Endothelial cell of umbilical vein (primary cell): ENCODE results near the gene GORASP1. TPM values are rescaled to one million over a fixed set of nuclear protein-coding genes. Genes with fewer than 3 reads are reported as not detected.

Experiments
- BruUV-seq: library from RNA; stranded (reverse); fragments of 400-500 nt; replicated peaks from 2 replicates; lab custom pipeline; 2021; lab: Mats Ljungman, UMichigan
- CTCF ChIA-PET: fragments of 300-600, 350-600 bp; sonication (Branson Sonifier 250); formaldehyde crosslinking; loops from one replicate; lab custom pipeline; 2021; ENCODE audit warnings: antibody characterized with exemption, inconsistent platforms; lab: Charles Lee
- POLR2A ChIA-PET: fragments of 300-600, 350-600 bp; sonication (Branson Sonifier 250); formaldehyde crosslinking; loops from one replicate; lab custom pipeline; 2021; ENCODE audit warnings: antibody characterized with exemption, inconsistent platforms; lab: Charles Lee
- DNase-seq: peaks from one replicate; pipeline ENCODE4 v3.0.0-alpha.2; 2011; ENCODE audit warnings: low read depth, low spot score
- FAIRE-seq: peaks from 2 replicates; lab custom pipeline; 2011; peaks lifted over from hg19 to GRCh38; lab: Jason Lieb, UNC
- H2AFZ ChIP-seq: 2 replicates; pipeline ENCODE4 v1.6.0; 2012; ENCODE audit warnings: low read depth, low read length, control low read depth, inconsistent platforms
- H3K27ac ChIP-seq: 2 replicates; pipeline ENCODE4 v1.5.1; 2011; ENCODE audit warnings: low read depth, mild to moderate bottlenecking, control low read depth, low read length, moderate library complexity; ENCODE audit not compliant: insufficient read depth
- H3K27me3 ChIP-seq, 2 experiments: 2 replicates each; pipeline versions ENCODE4 v1.6.0 to v1.6.1; 2011; ENCODE audit warnings: low read length in 2 of 2, mixed read lengths in 1 of 2; ENCODE audit not compliant: control insufficient read depth in 2 of 2, insufficient read depth in 2 of 2
- H3K36me3 ChIP-seq, 2 experiments: 2 replicates in 1 of 2; 3 replicates in 1 of 2; pipeline ENCODE4 v1.5.1; 2011; ENCODE audit warnings: low read length in 2 of 2, mild to moderate bottlenecking in 1 of 2, moderate library complexity in 1 of 2; ENCODE audit not compliant: control insufficient read depth in 2 of 2, insufficient read depth in 2 of 2; ENCODE audit errors: extremely low read depth in 1 of 2
- H3K4me1 ChIP-seq: 3 replicates; pipeline ENCODE4 v1.5.1; 2011; ENCODE audit warnings: mild to moderate bottlenecking, low read length; ENCODE audit not compliant: control insufficient read depth, insufficient read depth; ENCODE audit errors: extremely low read depth
- H3K4me2 ChIP-seq: 2 replicates; pipeline ENCODE4 v1.6.1; 2011; ENCODE audit warnings: low read length, control low read depth, mixed read lengths; ENCODE audit not compliant: insufficient read depth
- H3K4me3 ChIP-seq, 3 experiments: fragments of 200-600 bp in 1 of 3; sonication (generic), shearing (Covaris generic) in 1 of 3; replicated peaks in 1 of 3; 2 replicates each; pipeline ENCODE4 v1.5.1; 2011 to 2016; ENCODE audit warnings: control low read depth in 3 of 3, low read length in 3 of 3, mild to moderate bottlenecking in 2 of 3, inconsistent platforms in 1 of 3, low read depth in 1 of 3, moderate library complexity in 1 of 3; ENCODE audit not compliant: insufficient read depth in 1 of 3
- H3K79me2 ChIP-seq: 2 replicates; pipeline ENCODE4 v1.6.0; 2012; ENCODE audit warnings: low read length, inconsistent platforms; ENCODE audit not compliant: control insufficient read depth, insufficient read depth
- H3K9ac ChIP-seq: replicated peaks from 2 replicates; pipeline ENCODE3; 2011; ENCODE audit warnings: low read length, control low read depth; ENCODE audit not compliant: insufficient read depth; ENCODE audit errors: extremely low read depth
- H3K9me1 ChIP-seq: replicated peaks from 3 replicates; pipeline ENCODE4 v1.6.0; 2011; ENCODE audit warnings: mild to moderate bottlenecking, low read length; ENCODE audit not compliant: control insufficient read depth, insufficient read depth; ENCODE audit errors: extremely low read depth
- H3K9me3 ChIP-seq: replicated peaks from 2 replicates; pipeline ENCODE4 v1.5.1; 2012; ENCODE audit warnings: low read length, inconsistent platforms; ENCODE audit not compliant: control insufficient read depth, insufficient read depth
- H4K20me1 ChIP-seq: replicated peaks from 2 replicates; pipeline ENCODE3; 2011; ENCODE audit warnings: mild to moderate bottlenecking, low read length; ENCODE audit not compliant: control insufficient read depth, insufficient read depth; ENCODE audit errors: extremely low read depth
- FOS ChIP-seq: IDR thresholded peaks from 2 replicates; pipeline ENCODE4 v1.6.1; 2011; ENCODE audit warnings: mild to moderate bottlenecking, low read length, moderate library complexity, borderline replicate concordance; ENCODE audit not compliant: insufficient read depth
- GATA2 ChIP-seq: IDR thresholded peaks from 2 replicates; pipeline ENCODE4 v1.7.0; 2011; ENCODE audit warnings: low read depth, mild to moderate bottlenecking, moderate library complexity, mixed read lengths, low read length; ENCODE audit not compliant: insufficient read length, insufficient read depth
- JUN ChIP-seq: IDR thresholded peaks from 2 replicates; pipeline ENCODE4 v1.6.1; 2011; ENCODE audit warnings: borderline replicate concordance, low read depth; ENCODE audit not compliant: insufficient read length, insufficient read depth
- POLR2A ChIP-seq: IDR thresholded peaks from 2 replicates; pipeline ENCODE4 v1.6.1; 2012; ENCODE audit warnings: low read depth, mild to moderate bottlenecking, control low read depth, low read length
- POLR2AphosphoS5 ChIP-seq: IDR thresholded peaks from 2 replicates; pipeline ENCODE4 v1.6.1; 2012; ENCODE audit warnings: low read depth, mild to moderate bottlenecking, control low read depth, low read length, moderate library complexity; ENCODE audit not compliant: insufficient read depth
- dilution Hi-C: fragments of 300-500 bp; cut with MboI; formaldehyde crosslinking; loops from one replicate; pipeline ENCODE4 v1.15.0; 2019; ENCODE audit warnings: low sequenced_read_pairs; ENCODE audit not compliant: extremely low pct_ligation_motif_present
- intact Hi-C: fragments of 100-400 bp; cut with micrococcal nuclease; formaldehyde crosslinking; loops from one replicate; pipeline ENCODE4 v1.10.0; 2022
- polyA plus RNA-seq, 4 experiments: library from polyadenylated mRNA; depleted of rRNA in 3 of 4; stranded (reverse) in 3 of 4; unstranded in 1 of 4; fragments of >200 nt; gene quantifications; 2 replicates each; pipeline versions ENCODE4 v1.2.1 to v1.2.3, GENCODE V29; 2011 to 2012; ENCODE audit warnings: missing spikeins in 1 of 4
- total RNA-seq: library from RNA; stranded (reverse); gene quantifications from 2 replicates; pipeline ENCODE4 v1.2.3, GENCODE V29; 2021
- TF ChIP-seq, protein P1 (sequence below): IDR thresholded peaks from 2 replicates; pipeline ENCODE4 v1.6.1; 2011; ENCODE audit not compliant: insufficient read depth, insufficient read length
- TF ChIP-seq, protein P2 (sequence below), 2 donors: IDR thresholded peaks; 1 replicate in 1 of 2; 2 replicates in 1 of 2; pipeline ENCODE4 v1.5.1; 2011; ENCODE audit warnings: low read length in 2 of 2, mild to moderate bottlenecking in 2 of 2, moderate library complexity in 2 of 2, control low read depth in 1 of 2, inconsistent platforms in 1 of 2, low read depth in 1 of 2; ENCODE audit not compliant: insufficient read depth in 1 of 2; ENCODE audit errors: extremely low read depth in 1 of 2

GORASP1 gene
- total and polyA plus RNA-seq, 2 donors (not counting 3 experiments of a cell fraction or from before 2014, with no cell fraction given), result 62.5 to 68.0 TPM

DNA sequence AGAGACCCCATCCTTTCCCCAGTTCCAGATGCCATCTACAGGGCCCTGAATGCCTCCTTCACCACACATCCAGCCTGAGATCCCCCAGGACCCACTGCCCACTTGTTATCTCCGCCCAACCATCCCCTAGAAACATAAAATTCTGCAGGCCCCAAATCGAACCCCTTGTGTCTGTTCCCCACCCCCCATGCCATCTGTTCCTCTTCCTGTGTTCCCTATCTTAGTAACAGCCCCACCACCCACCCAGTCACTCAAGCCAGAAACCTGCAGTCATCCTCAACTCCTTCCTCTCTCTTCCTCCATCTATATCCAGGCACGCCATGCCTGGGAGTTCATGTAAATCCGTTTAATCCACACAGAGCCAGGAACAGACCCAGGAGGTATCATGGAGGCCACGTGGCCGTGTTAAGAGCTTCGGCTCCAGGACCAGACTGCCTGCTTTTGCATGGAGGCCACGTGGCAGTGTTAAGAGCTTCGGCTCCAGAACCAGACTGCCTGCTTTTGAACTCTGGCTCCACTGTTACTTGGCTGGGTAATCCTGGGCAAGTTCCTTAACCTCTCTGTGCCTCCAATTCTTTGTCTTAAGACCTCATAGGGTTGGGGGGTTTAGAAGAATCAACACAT, 41.1 kb upstream of the GORASP1 start:
- Histone ChIP-seq H3K27me3 (no peaks in the 10 kb centered on the region), H3K4me2 (peak overlapping the region; percentile 73), H2AFZ (no peak overlapping the region), H3K9me1 (no peaks in the 10 kb centered on the region), H4K20me1 (no peaks in the 10 kb centered on the region), H3K79me2 (peaks cover 74% of the 10 kb centered on the region), H3K27ac (peak overlapping the region; percentile 97), H3K4me1 (peaks cover 63% of the 10 kb centered on the region), H3K4me3 (no peak overlapping the region), H3K36me3 (peaks cover 4 to 22% of the 10 kb centered on the region in 2 experiments), H3K9ac (peak overlapping the region; percentile 76), H3K9me3 (no peaks in the 10 kb centered on the region)
- TF ChIP-seq, protein P1, sequence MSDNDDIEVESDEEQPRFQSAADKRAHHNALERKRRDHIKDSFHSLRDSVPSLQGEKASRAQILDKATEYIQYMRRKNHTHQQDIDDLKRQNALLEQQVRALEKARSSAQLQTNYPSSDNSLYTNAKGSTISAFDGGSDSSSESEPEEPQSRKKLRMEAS, result no peak
- peak; percentile 6 for TF ChIP-seq POLR2AphosphoS5
- FAIRE-seq (peak; percentile 64), DNase-seq (peak; percentile 28)
- ChIA-PET CTCF (interaction anchor here (0.9 to 3.3 kb wide), 4 partner anchors 29 to 143 kb away, joined by 3 to 20 read pairs (median 7); no protein-coding TSS in a partner anchor), POLR2A (interaction anchor here (2.6 kb wide), 1 partner anchor 29 kb away, joined by 19 read pairs; no protein-coding TSS in a partner anchor)
- no TSS peak for BruUV-seq
- intact Hi-C loops (loop anchor here (10.0 kb wide), 1 partner anchor 424 kb away; no protein-coding TSS in a partner anchor), dilution Hi-C loops (no loop called here)

DNA sequence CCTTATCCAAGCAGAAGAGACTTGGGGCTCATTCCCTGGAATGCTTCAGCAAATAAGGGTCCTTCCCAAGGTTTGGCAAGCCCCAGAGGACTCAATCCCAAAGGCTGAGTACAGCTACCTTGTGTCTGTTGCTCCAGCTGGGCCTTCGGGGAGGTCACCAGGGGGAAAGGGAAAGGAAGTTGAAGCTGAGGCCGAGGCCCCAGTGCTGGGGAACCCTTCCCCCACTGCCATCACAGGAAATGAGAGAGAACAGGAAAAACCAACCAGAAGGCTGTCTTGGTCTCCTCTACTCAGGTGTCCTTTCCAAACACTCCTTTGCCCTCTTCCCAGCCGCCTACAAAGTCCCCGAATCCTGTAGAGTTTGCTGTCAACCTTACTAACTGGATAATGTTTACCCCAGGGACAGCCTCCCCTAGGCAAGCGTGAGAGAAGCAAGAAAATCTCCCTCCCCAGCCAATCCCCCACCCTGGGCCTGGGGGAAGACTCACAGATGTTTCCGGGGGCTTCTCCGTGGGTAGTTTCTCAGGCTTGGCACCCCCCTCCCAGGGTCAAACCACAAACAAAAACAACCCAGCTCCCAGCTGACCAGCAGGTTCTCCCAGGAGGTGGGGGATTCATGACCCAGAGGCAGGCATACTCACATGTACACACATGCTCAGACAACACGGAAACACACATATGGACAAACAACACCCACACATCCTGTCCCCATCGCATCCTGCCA, 40.4 kb upstream of the GORASP1 start:
- FAIRE-seq, result peak; percentile 92

More for the DNA sequence above, 40.4 kb upstream of the GORASP1 start:
- Histone ChIP-seq H4K20me1 (no peaks in the 10 kb centered on the region), H3K27ac (peak overlapping the region; percentile 97), H3K4me2 (peak overlapping the region; percentile 73), H3K9ac (peak overlapping the region; percentile 76), H3K9me3 (no peaks in the 10 kb centered on the region), H3K36me3 (peaks cover 4 to 28% of the 10 kb centered on the region in 2 experiments), H3K9me1 (no peaks in the 10 kb centered on the region), H3K4me3 (peak overlapping the region in 1 of 3 experiments; percentile 33), H3K27me3 (no peaks in the 10 kb centered on the region), H3K4me1 (peaks cover 63% of the 10 kb centered on the region), H2AFZ (no peak overlapping the region), H3K79me2 (peaks cover 76% of the 10 kb centered on the region)
- CTCF ChIA-PET, result interaction anchor here (1.3 to 2.7 kb wide), 4 partner anchors 18 to 140 kb away, joined by 4 to 13 read pairs (median 10); no protein-coding TSS in a partner anchor
- POLR2A ChIA-PET, result interaction anchor here (1.0 to 2.6 kb wide), 2 partner anchors 13 to 30 kb away, joined by 3 to 19 read pairs; no protein-coding TSS in a partner anchor
- dilution Hi-C loops, result no loop called here
- intact Hi-C loops, result loop anchor here (1.0 to 10.0 kb wide), 3 partner anchors 21 to 423 kb away; no protein-coding TSS in a partner anchor
- DNase-seq, result peak; percentile 91
- TF ChIP-seq, protein P1, result no peak
- TF ChIP-seq GATA2 (no peak), POLR2A (peak; percentile 20), JUN (peak; percentile 2), POLR2AphosphoS5 (peak; percentile 65), FOS (peak; percentile 45)
- TF ChIP-seq, protein P2, sequence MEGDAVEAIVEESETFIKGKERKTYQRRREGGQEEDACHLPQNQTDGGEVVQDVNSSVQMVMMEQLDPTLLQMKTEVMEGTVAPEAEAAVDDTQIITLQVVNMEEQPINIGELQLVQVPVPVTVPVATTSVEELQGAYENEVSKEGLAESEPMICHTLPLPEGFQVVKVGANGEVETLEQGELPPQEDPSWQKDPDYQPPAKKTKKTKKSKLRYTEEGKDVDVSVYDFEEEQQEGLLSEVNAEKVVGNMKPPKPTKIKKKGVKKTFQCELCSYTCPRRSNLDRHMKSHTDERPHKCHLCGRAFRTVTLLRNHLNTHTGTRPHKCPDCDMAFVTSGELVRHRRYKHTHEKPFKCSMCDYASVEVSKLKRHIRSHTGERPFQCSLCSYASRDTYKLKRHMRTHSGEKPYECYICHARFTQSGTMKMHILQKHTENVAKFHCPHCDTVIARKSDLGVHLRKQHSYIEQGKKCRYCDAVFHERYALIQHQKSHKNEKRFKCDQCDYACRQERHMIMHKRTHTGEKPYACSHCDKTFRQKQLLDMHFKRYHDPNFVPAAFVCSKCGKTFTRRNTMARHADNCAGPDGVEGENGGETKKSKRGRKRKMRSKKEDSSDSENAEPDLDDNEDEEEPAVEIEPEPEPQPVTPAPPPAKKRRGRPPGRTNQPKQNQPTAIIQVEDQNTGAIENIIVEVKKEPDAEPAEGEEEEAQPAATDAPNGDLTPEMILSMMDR (IDR thresholded peaks at IDR 0.05; ENCODE audit: extremely low read depth in 1 of 2, insufficient read depth in 1 of 2, low read depth in 1 of 2, low read length in 2 of 2), result no peak
- BruUV-seq, result no TSS peak
